ENCODE measurements around the gene GMPS.
"Not testable (repeated sequence)": the region's sequence is repeated elsewhere in the genome, so short reads cannot be mapped to it uniquely, and the experiment has no call there.

Gene GMPS

DNA sequence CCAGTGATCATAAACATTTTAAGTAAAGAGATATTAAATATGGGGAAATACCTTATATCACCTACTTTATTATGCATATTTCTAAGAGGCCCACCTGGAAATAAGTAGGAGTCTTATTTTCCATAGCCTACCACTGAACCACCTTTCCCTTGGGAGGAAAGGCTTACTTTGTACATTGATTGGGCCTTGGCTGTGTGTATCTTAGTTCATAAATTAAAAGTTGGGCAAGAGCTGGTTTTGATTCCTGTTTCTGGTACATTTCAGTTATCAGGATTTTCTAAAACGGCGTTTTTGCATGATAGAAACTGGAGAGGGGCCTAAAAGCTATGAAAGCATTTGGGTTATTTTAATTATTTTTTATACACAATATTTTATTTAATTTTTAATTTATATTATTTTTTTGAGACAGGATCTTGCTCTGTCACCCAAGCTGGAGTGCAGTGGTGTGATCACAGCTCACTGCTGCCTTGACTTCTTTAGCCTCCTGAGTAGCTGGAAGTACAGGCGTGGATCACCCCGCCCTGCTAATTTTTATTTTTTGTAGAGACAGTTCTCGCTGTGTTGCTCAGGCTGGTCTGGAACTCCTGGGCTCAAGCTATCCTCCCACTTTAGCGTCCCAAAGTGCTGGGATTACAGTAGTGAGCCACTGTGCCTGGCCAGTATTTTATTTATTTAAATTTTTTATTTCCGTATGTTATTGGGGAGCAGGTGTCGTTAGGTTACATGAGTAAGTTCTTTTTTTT lies 2.6 kb downstream of the GMPS start:
- no peak for DNase-seq

DNA sequence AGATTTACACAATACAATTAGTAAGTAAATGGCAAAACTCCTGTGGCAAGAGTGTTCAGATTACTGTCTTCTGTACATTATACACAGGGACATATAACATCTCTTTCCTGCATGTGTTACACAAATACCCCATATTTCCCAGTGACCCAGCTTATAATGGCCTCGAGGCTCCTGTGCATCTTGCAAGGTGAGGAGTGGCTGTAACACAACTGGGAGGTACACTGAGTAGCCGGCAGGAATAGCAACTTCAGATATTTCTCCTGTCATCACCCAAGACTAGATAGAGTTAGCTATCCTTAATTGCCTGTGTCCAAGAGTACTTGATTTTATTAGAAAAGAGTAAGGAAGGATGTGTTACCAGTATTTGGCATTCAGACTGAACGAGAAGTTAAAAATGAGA lies 5.6 kb downstream of the GMPS start:
- DNase-seq, result no peak

DNA sequence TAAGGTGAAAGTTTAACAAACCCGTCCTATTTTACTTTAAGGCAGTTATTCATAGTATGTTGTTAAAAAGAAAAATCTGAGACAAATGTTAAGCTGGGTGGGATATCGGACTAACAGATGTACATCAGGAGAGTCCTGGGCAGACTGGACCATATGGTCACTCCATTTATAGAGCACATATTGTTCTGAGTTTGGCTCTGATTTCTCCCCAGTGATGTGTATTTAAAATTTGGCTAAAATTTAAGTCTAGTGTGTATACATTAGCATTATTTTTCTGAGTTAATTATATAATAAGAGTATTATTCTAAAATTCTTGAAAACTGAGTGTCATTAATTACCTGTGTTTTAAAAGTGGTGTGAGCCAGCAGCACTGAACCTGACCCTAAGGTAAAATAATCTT lies 6.1 kb downstream of the GMPS start:
- DNase-seq, result no peak

DNA sequence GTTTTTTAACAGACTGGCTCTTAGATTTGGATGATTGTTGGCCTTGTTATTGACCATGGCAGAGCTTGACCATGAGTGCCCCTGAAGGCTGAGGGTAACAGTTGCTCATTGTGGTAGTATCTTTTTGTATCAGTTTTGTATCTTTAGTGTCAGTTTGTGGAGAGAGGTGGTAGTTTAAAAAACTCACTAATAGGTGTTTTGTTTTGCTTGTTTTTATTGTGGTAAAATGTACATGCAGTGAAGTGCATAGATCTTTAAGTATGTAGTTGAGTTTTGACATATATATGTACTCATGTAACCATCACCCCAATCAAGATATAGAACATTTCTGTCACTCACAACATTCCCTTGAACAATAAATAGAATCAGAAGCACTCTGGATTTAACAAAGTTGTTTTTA lies 9.8 kb downstream of the GMPS start:
- no peak for DNase-seq

DNA sequence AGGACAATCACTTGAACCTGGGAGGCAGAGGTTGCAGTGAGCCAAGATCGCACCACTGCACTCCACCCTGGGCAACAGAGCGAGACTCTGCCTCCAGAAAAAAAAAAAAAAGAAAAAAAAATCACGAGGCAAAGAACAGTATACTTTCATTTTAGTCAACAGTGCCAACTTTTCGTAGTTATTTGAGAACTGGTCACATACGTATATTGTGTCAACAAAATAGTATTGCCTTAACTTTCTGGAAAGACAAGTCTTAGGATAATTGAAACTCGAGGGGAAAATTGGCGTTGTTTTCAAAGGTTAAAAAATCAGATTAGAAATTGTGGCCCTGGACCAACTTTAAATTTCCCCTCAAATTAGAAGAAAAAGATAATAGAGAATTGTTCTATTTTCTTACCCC lies 13.8 kb downstream of the GMPS start:
- DNase-seq, result no peak

- no peak for DNase-seq
Observed at GRCh38 chr3:155885292-155885691, 14.8 kb downstream of the GMPS start.

GRCh38 chr3:155886348-155886747 lies 15.9 kb downstream of the GMPS start:
- DNase-seq, result not testable (repeated sequence)

- no peak for DNase-seq
Observed at GRCh38 chr3:155886915-155887314, 16.5 kb downstream of the GMPS start.

DNA sequence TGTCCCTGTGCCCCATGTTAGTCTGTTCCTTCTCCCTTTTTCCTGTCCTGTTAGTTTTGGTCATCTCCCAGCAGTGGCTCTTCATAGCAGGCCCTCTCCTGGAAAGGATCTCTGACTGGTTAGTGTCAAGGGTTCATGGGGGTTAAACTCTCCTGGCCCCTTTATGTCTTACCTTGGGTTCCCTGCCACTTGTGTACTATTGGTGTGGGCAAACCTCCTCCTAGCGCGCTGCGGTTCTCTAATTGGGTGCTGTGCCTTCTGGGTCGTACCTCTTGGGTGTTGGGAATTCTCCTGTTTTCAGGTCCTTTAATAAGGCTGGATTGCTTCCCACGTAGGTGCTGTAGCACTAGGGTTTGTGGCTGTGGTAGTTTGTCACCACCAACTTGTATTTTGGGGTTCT lies 18.8 kb downstream of the GMPS start:
- DNase-seq, result no peak

DNA sequence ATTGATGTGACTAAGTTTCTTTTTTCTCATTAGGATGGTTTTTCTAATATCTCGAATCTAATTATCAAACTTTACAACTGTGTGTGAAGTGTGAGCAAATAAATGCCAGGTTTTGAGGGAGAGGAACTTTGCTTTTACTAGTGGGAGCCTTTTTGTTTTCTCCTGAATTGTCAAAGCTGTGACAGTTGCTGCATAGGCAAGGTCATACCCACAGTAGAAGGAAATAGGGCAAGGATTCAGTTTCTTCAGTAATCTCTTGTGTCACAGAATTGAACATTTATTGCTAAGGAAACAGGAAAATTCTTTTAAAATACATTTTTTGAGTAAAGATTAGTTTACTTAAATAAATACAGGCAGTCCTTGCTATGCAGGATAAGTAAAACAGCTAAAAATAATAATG lies 19.5 kb downstream of the GMPS start:
- DNase-seq, result no peak

- DNase-seq, result no peak
Observed at GRCh38 chr3:155890671-155891190, 20.3 kb downstream of the GMPS start.

- DNase-seq, result no peak
Observed at GRCh38 chr3:155891321-155891720, 20.9 kb downstream of the GMPS start.

GRCh38 chr3:155895379-155895900 lies 25.0 kb downstream of the GMPS start:
- no peak for DNase-seq

DNA sequence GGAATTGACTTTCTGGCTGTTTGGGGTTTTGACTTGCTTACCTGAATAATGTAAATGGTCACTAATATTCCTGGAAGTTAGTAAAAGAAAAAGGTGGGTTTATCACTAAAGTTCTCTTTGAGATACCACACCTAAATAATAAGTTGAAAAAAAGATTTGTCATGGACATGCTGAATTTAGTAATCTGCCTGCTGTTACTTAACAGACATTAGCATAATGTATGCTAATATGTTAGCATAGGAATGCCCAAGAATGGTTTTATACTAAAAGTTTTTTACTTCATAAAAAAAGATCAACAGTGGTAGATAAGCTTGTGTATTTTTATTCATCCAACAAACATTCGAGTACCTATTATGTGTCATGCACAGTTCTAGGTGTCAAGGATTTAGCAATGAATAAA lies 36.5 kb downstream of the GMPS start:
- DNase-seq, result no peak

DNA sequence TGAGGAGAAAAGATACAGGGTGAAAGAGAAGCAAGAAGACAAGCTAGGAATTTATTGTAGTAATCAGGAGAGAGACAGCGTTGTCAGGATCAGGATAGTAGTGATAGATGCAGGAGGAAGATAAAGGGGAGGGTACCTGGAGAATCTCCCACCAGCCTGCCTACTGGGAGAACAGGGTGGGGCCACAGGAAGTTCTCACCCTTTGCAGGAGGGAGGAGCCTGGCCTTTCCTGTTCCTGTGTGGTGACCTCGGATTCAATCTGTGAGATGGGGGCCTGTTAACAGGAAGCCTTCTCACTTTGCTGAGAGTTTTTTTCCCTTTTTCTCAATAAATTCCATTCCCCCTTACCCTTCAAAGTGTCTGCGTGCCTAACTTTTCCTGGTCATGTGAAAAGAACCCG lies 37.6 kb downstream of the GMPS start:
- no peak for DNase-seq

GRCh38 chr3:155908605-155909004 lies 38.2 kb downstream of the GMPS start:
- no peak for DNase-seq

GRCh38 chr3:155912090-155912489 lies 41.6 kb downstream of the GMPS start:
- DNase-seq, result no peak

DNA sequence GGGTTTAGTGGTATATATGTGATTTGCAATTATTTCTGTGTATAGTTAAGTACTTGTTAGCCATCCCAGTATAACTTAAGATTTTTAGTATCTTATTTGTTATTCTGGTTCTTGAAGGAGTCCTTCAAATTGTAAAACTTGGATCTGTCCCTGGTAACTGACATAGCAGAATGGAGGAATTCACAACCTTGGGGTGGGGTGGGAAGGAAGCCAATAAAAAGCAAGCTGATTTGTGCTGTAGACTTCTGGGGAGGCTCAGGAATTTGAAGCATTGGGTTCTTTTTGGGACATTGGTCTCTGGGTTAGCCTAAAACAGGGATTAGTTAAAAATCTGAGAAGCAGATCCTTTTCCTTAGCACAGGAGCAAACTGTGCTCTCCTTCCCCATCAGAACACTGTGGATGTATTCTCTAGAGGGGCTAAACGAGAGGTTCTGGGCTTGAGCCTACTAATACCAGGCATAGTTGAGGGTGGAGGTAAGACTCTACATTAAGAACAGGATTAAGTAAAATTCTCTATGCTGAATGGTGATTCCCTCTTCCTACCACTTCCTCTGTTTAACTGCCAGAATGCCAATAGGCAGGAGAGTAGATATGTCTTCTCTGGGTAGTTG lies 42.2 kb downstream of the GMPS start:
- no peak for DNase-seq

DNA sequence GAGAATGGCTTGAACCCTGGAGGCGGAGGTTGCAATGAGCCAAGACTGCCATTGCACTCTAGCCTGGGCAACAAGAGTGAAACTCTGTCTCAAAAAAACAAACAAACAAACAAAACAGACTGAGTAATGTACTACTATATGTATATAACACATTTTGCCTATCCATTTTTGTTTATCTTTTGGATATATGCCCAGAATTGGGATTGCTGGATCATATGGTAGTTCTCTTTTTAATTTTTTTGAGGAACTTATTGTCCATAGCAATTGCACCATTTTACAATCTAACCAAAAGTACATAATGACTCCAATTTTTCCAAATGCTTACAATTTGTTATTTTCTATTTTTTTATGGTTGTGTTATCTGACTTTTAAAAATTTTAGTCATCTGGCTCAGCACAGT lies 47.3 kb downstream of the GMPS start:
- DNase-seq, result no peak

DNA sequence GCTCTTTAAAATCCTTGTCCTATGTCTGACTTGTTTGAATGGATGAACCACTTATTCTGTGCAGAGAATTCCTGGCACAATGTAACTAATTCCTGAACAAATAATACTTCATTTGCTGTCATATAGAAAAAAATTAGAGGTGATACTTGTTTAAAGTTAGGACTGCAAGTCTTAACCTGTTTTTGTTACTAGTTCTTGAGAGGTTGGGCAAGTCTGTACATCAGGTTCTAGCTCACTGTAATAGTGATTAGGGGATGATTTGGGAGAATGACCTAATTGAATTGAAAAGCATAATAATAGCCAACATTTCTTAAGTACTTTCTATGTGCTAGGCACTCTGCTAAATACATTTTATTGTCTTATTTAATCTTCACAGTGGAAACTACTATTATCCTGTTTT lies 49.3 kb downstream of the GMPS start:
- DNase-seq, result no peak

GRCh38 chr3:155921486-155921885 lies 51.0 kb downstream of the GMPS start:
- no peak for DNase-seq

DNA sequence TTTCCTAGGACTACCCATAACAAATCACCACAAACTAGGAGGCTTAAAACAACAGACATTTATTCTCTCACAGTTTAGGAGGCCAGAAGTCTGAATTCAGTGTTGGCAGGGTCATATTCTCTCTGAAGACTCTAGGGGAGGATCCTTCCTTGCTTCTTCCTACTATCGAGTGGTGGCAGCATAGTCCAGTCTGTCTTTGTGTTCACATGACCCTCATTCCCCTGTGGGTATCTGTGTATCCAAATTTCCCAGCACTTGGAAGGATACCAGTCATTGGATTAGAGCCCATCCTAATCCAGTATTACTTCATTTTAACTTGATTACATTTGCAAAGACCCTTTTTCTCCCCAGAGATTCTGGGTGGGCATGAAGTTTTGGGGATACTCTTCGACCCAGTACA lies 63.8 kb downstream of the GMPS start:
- DNase-seq, result no peak

GRCh38 chr3:155938409-155938808 lies 68.0 kb downstream of the GMPS start:
- DNase-seq, result no peak

GRCh38 chr3:155941354-155941753 lies 70.9 kb downstream of the GMPS start:
- no peak for DNase-seq

DNA sequence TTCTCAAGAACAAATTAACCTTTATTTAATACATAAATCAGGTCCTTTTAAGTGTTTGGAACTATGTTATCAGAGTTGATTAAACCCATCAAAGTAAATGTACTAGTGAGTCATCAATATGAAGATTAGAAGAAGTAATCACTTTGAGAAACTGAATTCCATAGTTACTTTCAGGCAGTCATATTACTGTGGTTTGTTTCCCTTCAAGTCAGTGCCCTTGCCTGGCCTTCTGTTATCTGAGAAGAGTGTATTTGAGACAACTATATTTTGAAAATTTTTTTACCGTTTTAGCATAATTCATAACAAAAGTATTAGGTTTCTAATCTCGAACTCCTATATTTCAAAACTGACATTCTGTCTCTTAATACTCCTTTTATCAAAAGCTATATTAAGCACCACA lies 73.6 kb downstream of the GMPS start:
- no peak for DNase-seq
